HepG2 (cell line): Measurements from ENCODE around the gene PLD1. TPM values are rescaled to one million over a fixed set of nuclear protein-coding genes. Genes with fewer than 3 reads are reported as not detected.

Source experiments
- ATAC-seq: fragments of 200-7000 bp; cut with Tn5 transposase; 3 replicates; pipeline ENCODE4 v1.9.1; 2020; ENCODE audit warnings: mild to moderate bottlenecking, moderate library complexity
- BruUV-seq: library from RNA; stranded (reverse); fragments of 400-500 nt; replicated peaks from 2 replicates; lab custom pipeline; 2021; lab: Mats Ljungman, UMichigan
- CTCF ChIA-PET: fragments of 300-600 bp; formaldehyde crosslinking; extraction: SDS; loops from one replicate; lab custom pipeline; 2021; ENCODE audit warnings: low total read pairs, inconsistent platforms, low intra/inter-chr PET ratio; lab: Yijun Ruan, JAX
- POLR2A ChIA-PET: fragments of 350-600 bp; sonication (Branson Sonifier 250); formaldehyde crosslinking; loops from one replicate; lab custom pipeline; 2020; ENCODE audit warnings: antibody characterized with exemption, inconsistent platforms; lab: Yijun Ruan, JAX
- DNase-seq: peaks from one replicate; pipeline ENCODE4 v3.0.0-alpha.2; 2015; ENCODE audit warnings: low spot score
- FAIRE-seq: peaks from 3 replicates; lab custom pipeline; 2011; peaks lifted over from hg19 to GRCh38; lab: Jason Lieb, UNC
- H2AFZ ChIP-seq: one replicate; pipeline ENCODE4 v1.6.1; 2011; ENCODE audit warnings: low read length, inconsistent platforms
- H3K27ac ChIP-seq: fragments of 300-600 bp; 3 replicates; pipeline ENCODE4 v1.8.0; 2011; ENCODE audit warnings: mixed run types, mild to moderate bottlenecking, mixed read lengths, low read length, inconsistent platforms; ENCODE audit not compliant: insufficient read depth; ENCODE audit errors: extremely low read length
- H3K27me3 ChIP-seq, 2 experiments: fragments of 200-600 bp in 1 of 2; 2 replicates in 1 of 2; 3 replicates in 1 of 2; pipeline versions ENCODE4 v1.6.0 to v1.8.0; 2011; ENCODE audit warnings: low read length in 2 of 2, mild to moderate bottlenecking in 2 of 2, moderate library complexity in 2 of 2, inconsistent platforms in 1 of 2; ENCODE audit not compliant: insufficient read depth in 2 of 2, control insufficient read depth in 1 of 2
- H3K36me3 ChIP-seq, 2 experiments: fragments of 200-600 bp in 1 of 2; replicated peaks in 1 of 2; 2 replicates in 1 of 2; 3 replicates in 1 of 2; pipeline versions ENCODE4 v1.5.1 to v1.8.0; 2011; ENCODE audit warnings: low read length in 2 of 2, inconsistent platforms in 1 of 2; ENCODE audit not compliant: insufficient read depth in 2 of 2, control insufficient read depth in 1 of 2
- H3K4me1 ChIP-seq: 2 replicates; pipeline ENCODE4 v1.5.1; 2012; ENCODE audit warnings: low read length, inconsistent platforms; ENCODE audit not compliant: insufficient read depth
- H3K4me2 ChIP-seq: 2 replicates; pipeline ENCODE4 v1.6.0; 2011; ENCODE audit warnings: low read depth, low read length, inconsistent platforms
- H3K4me3 ChIP-seq, 3 experiments: fragments of 200-600 bp in 1 of 3; sonication (generic), shearing (Covaris generic) in 1 of 3; replicated peaks in 1 of 3; 2 replicates each; pipeline ENCODE4 v1.5.1; 2011 to 2016; ENCODE audit warnings: low read length in 3 of 3, inconsistent platforms in 2 of 3, low read depth in 2 of 3, mild to moderate bottlenecking in 2 of 3, control low read depth in 1 of 3, mixed read lengths in 1 of 3; ENCODE audit not compliant: insufficient read depth in 1 of 3
- H3K79me2 ChIP-seq: one replicate; pipeline ENCODE4 v1.6.1; 2011; ENCODE audit warnings: low read length, inconsistent platforms; ENCODE audit not compliant: insufficient read depth
- H3K9ac ChIP-seq: 2 replicates; pipeline ENCODE4 v1.6.0; 2011; ENCODE audit warnings: mild to moderate bottlenecking, low read depth, low read length, inconsistent platforms; ENCODE audit not compliant: insufficient read depth
- H3K9me3 ChIP-seq: 2 replicates; pipeline ENCODE4 v1.5.1; 2012; ENCODE audit warnings: mild to moderate bottlenecking, low read length
- H4K20me1 ChIP-seq: 2 replicates; pipeline ENCODE4 v1.6.0; 2011; ENCODE audit warnings: inconsistent platforms, mild to moderate bottlenecking, low read length, moderate library complexity; ENCODE audit not compliant: insufficient read depth
- MBD4 ChIP-seq: IDR thresholded peaks from 2 replicates; pipeline ENCODE4 v1.6.1; 2012; ENCODE audit warnings: low read length, inconsistent platforms, borderline replicate concordance
- POLR2G ChIP-seq: fragments of 200-400 bp; formaldehyde crosslinking; IDR thresholded peaks from 2 replicates; pipeline ENCODE4 v1.6.1; 2018; ENCODE audit warnings: mild to moderate bottlenecking, low read depth, low read length, moderate library complexity
- SMARCE1 ChIP-seq: fragments of 450-650 bp; IDR thresholded peaks from 2 replicates; pipeline ENCODE4 v1.6.1; 2017; ENCODE audit warnings: borderline replicate concordance
- SP5 ChIP-seq: IDR thresholded peaks from 2 replicates; pipeline ENCODE4 v1.6.1; 2016; ENCODE audit warnings: low read depth, borderline replicate concordance
- XBP1 ChIP-seq: sonication (generic); formaldehyde crosslinking; IDR thresholded peaks from 2 replicates; pipeline ENCODE4 v1.5.0; 2020; ENCODE audit warnings: missing genetic modification reagents
- ZNF552 ChIP-seq: sonication (generic); formaldehyde crosslinking; IDR thresholded peaks from 2 replicates; pipeline ENCODE4 v1.9.0; 2022; ENCODE audit warnings: missing genetic modification reagents, mild to moderate bottlenecking, borderline replicate concordance
- ZNF558 ChIP-seq: sonication (generic); formaldehyde crosslinking; IDR thresholded peaks from 2 replicates; pipeline ENCODE4 v1.9.0; 2022; ENCODE audit warnings: mild to moderate bottlenecking, missing genetic modification reagents, borderline replicate concordance
- WGBS: methylation state at CpG from one replicate; pipeline ENCODE4 v1.1.6; 2017; ENCODE audit warnings: low lambda C conversion rate; 5-methylcytosine and 5-hydroxymethylcytosine counted together
- in situ Hi-C: cut with HindIII; loops from 2 replicates; pipeline ENCODE4 v1.10.0; 2017; ENCODE audit warnings: low pct_unique_long_range_greater_than_20kb; ENCODE audit not compliant: extremely low pct_ligation_motif_present
- intact Hi-C: fragments of 100-400 bp; cut with micrococcal nuclease; formaldehyde crosslinking; loops from one replicate; pipeline ENCODE4 v1.10.0; 2022; ENCODE audit not compliant: unreplicated experiment
- polyA plus RNA-seq, 8 experiments: library from polyadenylated mRNA; depleted of rRNA in 3 of 8; stranded (reverse) in 7 of 8; unstranded in 1 of 8; fragments of >200 nt; fragmentation: Illumina TruSeq in 4 of 8; extraction: Trizol in 4 of 8; gene quantifications; 2 replicates each; pipeline versions ENCODE4 v1.2.1 to v1.2.3, GENCODE V29; 2011 to 2016; ENCODE audit warnings: low read depth in 4 of 8, missing spikeins in 1 of 8, mixed read lengths in 1 of 8; ENCODE audit not compliant: insufficient read depth in 1 of 8
- total RNA-seq, 5 experiments: library from RNA; depleted of rRNA; stranded (reverse); fragments of >200 nt; fragmentation: Illumina TruSeq; extraction: Trizol; gene quantifications; 2 replicates each; pipeline ENCODE4 v1.2.3, GENCODE V29; 2016; ENCODE audit warnings: low read depth in 1 of 5

Gene PLD1
- total and polyA plus RNA-seq, 2 of the 13 experiments (the other 11 are each of a cell fraction or from before 2014, with no cell fraction given): 27.1 to 59.4 TPM

DNA sequence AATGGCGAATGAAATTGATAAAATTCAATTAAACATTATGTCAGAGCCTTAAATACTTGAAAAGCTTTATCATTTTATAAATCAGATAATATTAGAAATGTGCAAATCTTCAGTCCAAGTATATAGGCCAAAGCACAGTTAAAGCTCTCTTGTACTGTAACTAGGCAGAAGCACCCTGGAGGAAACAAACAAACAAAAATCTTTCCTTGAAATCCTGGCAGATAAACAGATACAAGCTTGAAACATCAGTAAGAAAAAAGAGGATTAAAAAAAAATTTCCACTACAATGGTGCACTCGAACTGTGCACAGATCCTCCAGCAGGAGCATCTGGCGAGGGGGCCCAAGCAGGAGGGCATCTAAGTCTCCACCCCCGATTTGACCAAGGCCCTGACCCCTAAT is 166.6 kb downstream of the PLD1 start:
- Histone ChIP-seq H3K4me2 (no peak overlapping the region), H4K20me1 (no peaks in the 10 kb centered on the region), H2AFZ (no peak overlapping the region), H3K27me3 (no peaks in the 10 kb centered on the region), H3K4me3 (no peak overlapping the region), H3K9me3 (no peaks in the 10 kb centered on the region), H3K36me3 (peaks cover 8 to 42% of the 10 kb centered on the region in 2 experiments), H3K27ac (no peak overlapping the region), H3K9ac (no peak overlapping the region), H3K79me2 (no peaks in the 10 kb centered on the region), H3K4me1 (peaks cover 10% of the 10 kb centered on the region)
- no peak for TF ChIP-seq SP5
- TF ChIP-seq SMARCE1: no peak
- intact Hi-C loops: no loop called here
- FAIRE-seq (no peak), DNase-seq (no peak), ATAC-seq (no peak)
- WGBS: 95% methylated on average over 4 of the region's 4 CpGs
- BruUV-seq: no TSS peak
- ChIA-PET CTCF (no interaction called here), POLR2A (no interaction called here)
- in situ Hi-C loops: no loop called here

DNA sequence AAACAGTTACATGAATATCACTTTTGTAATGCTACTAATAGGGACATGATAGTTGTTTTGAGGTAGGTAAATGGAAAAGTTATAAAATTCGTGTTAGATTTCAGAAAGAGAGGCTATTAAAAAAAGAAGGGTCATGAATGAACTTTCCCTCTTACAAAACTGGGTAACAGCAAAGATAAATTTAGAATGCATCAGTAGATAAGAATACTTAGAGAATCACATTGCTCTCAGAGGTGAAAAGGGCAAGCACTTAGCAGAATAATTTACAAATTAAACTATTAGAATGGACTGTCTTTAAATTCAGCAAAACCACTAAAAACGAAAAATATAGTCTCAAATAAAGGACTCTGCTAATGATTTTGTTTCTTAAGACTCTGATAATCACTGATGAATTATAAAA is 167.2 kb downstream of the PLD1 start:
- TF ChIP-seq ZNF552: no peak
- TF ChIP-seq ZNF558 (CRISPR knock-in tag): no peak
- TF ChIP-seq POLR2G: no peak
- TF ChIP-seq XBP1 (CRISPR knock-in tag): no peak
- TF ChIP-seq MBD4: no peak
- no peak overlapping the region for H2AFZ ChIP-seq
- H3K9ac ChIP-seq: no peak overlapping the region
- BruUV-seq: no TSS peak
- ChIA-PET CTCF (no interaction called here), POLR2A (no interaction called here)
- ATAC-seq (no peak), DNase-seq (no peak), FAIRE-seq (no peak)
- intact Hi-C loops (no loop called here), in situ Hi-C loops (no loop called here)
- H3K4me3 ChIP-seq: no peak overlapping the region
- H3K4me1 ChIP-seq: peaks cover 10% of the 10 kb centered on the region
- no peak overlapping the region for H3K27ac ChIP-seq
- WGBS: 77% methylated on average over 2 of the region's 2 CpGs
- H4K20me1 ChIP-seq: no peaks in the 10 kb centered on the region
- no peaks in the 10 kb centered on the region for H3K79me2 ChIP-seq
- no peaks in the 10 kb centered on the region for H3K27me3 ChIP-seq
- H3K36me3 ChIP-seq: peaks cover 8 to 47% of the 10 kb centered on the region in 2 experiments
- no peaks in the 10 kb centered on the region for H3K9me3 ChIP-seq
- H3K4me2 ChIP-seq: no peak overlapping the region
